Measurements from ENCODE around the gene TUBGCP6. TPM values are rescaled to one million over a fixed set of nuclear protein-coding genes. Genes with fewer than 3 reads are reported as not detected.

The TUBGCP6 gene
- total RNA-seq, 1 donor from 2014 or later: 54.4 TPM

DNA sequence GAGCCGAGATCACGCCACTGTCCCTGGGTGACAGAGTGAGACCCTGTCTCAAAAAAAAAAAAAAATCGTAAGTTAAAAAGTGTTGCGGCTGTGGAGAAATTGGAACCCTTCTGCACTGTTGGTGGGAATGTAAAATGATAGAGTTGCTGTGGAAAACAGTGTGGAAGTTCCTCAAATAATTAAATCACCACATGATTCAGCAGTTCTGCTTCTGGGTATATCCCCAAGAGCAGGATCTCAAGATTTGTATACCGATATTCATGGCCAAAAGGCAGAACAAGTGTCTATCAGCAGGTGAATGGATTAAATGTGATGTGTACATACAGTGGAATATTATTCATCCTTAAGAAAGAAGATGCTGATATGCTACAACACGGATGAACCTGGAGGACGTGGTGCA is 40.3 kb downstream of the TUBGCP6 start:
- peaks cover 13% of the 10 kb centered on the region for H3K36me3 Mint-ChIP-seq (ENCODE audit: low read depth)
- peak overlapping the region; percentile 67 for H3K4me3 Mint-ChIP-seq
- H3K4me1 Mint-ChIP-seq: peaks cover 21% of the 10 kb centered on the region
- no peaks in the 10 kb centered on the region for H3K9me3 Mint-ChIP-seq
- H3K27ac Mint-ChIP-seq (ENCODE audit: unreplicated experiment): no peak overlapping the region
- no peak for DNase-seq (ENCODE audit: low read depth, low spot score)
- TF ChIP-seq, protein P1, sequence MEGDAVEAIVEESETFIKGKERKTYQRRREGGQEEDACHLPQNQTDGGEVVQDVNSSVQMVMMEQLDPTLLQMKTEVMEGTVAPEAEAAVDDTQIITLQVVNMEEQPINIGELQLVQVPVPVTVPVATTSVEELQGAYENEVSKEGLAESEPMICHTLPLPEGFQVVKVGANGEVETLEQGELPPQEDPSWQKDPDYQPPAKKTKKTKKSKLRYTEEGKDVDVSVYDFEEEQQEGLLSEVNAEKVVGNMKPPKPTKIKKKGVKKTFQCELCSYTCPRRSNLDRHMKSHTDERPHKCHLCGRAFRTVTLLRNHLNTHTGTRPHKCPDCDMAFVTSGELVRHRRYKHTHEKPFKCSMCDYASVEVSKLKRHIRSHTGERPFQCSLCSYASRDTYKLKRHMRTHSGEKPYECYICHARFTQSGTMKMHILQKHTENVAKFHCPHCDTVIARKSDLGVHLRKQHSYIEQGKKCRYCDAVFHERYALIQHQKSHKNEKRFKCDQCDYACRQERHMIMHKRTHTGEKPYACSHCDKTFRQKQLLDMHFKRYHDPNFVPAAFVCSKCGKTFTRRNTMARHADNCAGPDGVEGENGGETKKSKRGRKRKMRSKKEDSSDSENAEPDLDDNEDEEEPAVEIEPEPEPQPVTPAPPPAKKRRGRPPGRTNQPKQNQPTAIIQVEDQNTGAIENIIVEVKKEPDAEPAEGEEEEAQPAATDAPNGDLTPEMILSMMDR (conservative IDR thresholded peaks at IDR 0.05): no peak
- H3K27me3 Mint-ChIP-seq (ENCODE audit: low read depth): no peaks in the 10 kb centered on the region

DNA sequence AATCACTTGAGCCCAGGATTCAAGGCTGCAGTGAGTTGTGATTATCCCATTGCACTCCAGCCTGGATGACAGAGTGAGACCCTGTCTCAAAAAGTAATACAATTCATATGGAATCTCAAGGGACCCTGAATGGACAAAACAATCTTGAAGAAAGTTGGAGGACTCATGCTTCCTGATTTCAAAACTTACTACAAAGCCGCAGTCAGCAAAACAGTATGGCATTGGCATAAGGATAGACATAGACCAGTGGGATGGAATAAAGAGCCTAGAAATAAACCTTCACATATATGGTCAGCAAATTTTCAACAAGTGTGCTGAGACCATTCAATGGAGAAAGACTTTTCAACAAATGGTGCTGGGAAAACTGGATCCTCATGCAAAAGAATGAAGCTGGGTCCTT is 41.5 kb downstream of the TUBGCP6 start:
- no peak overlapping the region for H3K4me3 Mint-ChIP-seq
- no peaks in the 10 kb centered on the region for H3K27me3 Mint-ChIP-seq (ENCODE audit: low read depth)
- peaks cover 21% of the 10 kb centered on the region for H3K4me1 Mint-ChIP-seq
- TF ChIP-seq, protein P1 (conservative IDR thresholded peaks at IDR 0.05): no peak
- H3K27ac Mint-ChIP-seq (ENCODE audit: unreplicated experiment): no peak overlapping the region
- DNase-seq (ENCODE audit: low read depth, low spot score): no peak
- H3K36me3 Mint-ChIP-seq (ENCODE audit: low read depth): peaks cover 13% of the 10 kb centered on the region
- H3K9me3 Mint-ChIP-seq: no peaks in the 10 kb centered on the region

DNA sequence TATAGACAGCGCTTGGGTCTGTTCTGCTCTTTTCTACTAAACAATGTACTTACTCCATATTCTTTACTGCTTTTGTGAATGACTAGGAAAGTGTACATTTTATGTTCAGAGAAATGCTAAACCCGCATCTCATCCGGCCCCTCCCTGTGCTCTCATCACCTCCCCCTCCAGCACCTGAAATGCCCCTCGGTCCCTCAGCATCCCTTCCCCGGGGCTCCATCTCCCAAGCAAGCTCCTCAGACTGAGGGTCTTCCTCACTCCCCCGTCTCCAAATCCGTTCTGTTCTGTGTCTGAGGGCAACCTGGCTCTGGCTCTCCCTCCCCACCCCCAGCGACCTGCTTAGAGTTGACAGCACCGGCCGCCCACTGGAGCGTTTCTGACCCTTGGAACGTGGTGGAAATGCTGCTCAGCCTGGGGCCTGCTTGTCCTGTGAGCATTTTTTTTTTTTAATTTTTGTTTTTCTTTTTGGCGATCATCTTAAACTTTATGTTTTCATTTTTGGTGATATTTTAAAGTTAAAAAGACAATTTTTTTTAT is 42.6 kb downstream of the TUBGCP6 start:
- Mint-ChIP-seq H3K36me3 (ENCODE audit: low read depth) (peaks cover 13% of the 10 kb centered on the region), H3K4me1 (peaks cover 21% of the 10 kb centered on the region), H3K27me3 (ENCODE audit: low read depth) (no peaks in the 10 kb centered on the region), H3K9me3 (no peaks in the 10 kb centered on the region), H3K4me3 (peak overlapping the region; percentile 93), H3K27ac (ENCODE audit: unreplicated experiment) (peak overlapping the region; percentile 35)
- no peak for DNase-seq (ENCODE audit: low read depth, low spot score)
- TF ChIP-seq, protein P1 (conservative IDR thresholded peaks at IDR 0.05): no peak

DNA sequence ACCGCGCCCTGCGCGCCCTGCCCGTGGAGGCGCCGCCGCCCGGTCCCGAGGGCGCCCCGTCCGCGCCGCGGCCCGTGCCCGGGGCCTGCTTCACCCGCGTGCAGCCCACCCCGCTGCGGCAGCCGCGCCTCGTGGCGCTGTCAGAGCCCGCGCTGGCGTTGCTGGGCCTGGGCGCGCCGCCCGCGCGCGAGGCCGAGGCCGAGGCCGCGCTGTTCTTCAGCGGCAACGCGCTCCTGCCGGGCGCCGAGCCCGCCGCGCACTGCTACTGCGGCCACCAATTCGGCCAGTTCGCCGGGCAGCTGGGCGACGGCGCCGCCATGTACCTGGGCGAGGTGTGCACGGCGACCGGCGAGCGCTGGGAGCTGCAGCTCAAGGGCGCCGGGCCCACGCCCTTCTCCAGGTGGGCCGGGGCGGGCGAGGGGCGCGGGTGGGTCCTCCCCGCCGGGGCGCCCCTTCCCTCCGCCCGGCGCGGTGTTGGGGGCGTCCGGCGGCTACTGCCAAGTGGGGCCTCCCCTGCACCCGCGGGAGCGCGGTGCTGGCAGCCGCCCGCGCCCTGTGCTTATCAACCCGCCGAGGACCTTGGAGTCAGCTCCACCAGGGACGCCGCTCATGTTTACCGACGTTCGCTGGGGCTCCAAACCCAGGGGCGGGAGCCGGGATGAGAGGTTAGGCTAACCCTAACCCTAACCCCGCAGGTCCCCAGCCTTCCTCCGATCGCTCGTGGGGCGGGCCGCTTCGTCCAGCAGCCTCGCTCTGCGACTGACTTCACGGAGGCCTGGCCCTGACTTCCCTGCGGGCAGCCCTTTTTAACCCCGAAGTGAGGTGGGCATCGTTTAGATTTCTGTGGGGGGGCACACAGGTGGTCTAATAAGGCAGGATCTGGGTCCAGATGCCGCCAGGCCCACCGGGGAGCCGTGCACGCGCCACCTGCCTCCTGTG is 43.4 kb downstream of the TUBGCP6 start:
- peaks cover 19% of the 10 kb centered on the region for H3K4me1 Mint-ChIP-seq
- H3K27me3 Mint-ChIP-seq (ENCODE audit: low read depth): no peaks in the 10 kb centered on the region
- H3K9me3 Mint-ChIP-seq: no peaks in the 10 kb centered on the region
- peaks cover 13% of the 10 kb centered on the region for H3K36me3 Mint-ChIP-seq (ENCODE audit: low read depth)
- no peak for DNase-seq (ENCODE audit: low read depth, low spot score)
- peak overlapping the region; percentile 93 for H3K4me3 Mint-ChIP-seq
- TF ChIP-seq, protein P1 (conservative IDR thresholded peaks at IDR 0.05): no peak
- H3K27ac Mint-ChIP-seq (ENCODE audit: unreplicated experiment): no peak overlapping the region

DNA sequence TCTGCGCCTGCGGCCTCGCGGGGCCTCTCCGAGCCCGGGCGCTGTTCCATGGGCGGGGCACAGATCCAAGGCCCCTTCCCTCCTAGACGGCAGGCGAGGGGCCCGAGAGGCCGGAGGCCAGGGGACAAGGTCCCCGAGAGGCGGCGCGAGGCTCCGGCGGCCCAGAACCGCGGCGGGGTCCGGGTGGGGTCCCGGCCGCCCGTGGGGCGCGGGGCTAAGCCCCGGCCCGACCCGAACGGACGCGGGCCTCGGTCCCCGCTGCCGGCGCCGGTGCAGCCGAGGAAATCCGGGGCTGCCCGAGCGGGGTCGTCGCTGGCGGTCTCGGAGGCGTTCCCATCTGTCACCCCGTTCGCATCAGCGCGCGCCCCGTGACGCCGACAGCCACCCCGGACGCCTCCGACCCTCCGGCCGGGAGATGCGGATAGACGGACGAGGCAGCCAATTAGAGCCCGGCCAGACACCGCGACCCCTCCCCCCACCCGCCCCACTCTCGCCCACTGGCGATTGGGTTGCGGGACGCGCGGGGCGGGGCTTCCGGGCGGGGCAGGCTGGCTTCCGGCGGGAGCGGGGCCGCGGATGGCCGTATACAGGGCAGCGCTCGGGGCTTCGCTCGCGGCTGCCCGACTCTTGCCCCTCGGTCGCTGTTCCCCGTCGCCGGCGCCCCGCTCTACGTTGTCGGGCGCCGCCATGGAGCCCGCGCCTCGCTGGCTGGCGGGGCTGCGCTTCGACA is 44.2 kb downstream of the TUBGCP6 start, which contains the start of gene SELENOO:
Gene SELENOO, plus strand, starts transcription at position 551 of the 730 bp plus-strand sequence. Its CDS starts 26 bp downstream, at position 577.
- H3K4me1 Mint-ChIP-seq: peaks cover 17% of the 10 kb centered on the region
- H3K27ac Mint-ChIP-seq (ENCODE audit: unreplicated experiment): no peak within 1 kb of the TSS
- peak; percentile 85 for DNase-seq (ENCODE audit: low read depth, low spot score)

More for the DNA sequence above, 44.2 kb downstream of the TUBGCP6 start, which contains the start of gene SELENOO:
- peaks cover 13% of the 10 kb centered on the region for H3K36me3 Mint-ChIP-seq (ENCODE audit: low read depth)
- no peaks in the 10 kb centered on the region for H3K27me3 Mint-ChIP-seq (ENCODE audit: low read depth)
- H3K9me3 Mint-ChIP-seq: no peaks in the 10 kb centered on the region
- TF ChIP-seq, protein P1 (conservative IDR thresholded peaks at IDR 0.05): no peak
- peak within 1 kb of the TSS; percentile 93 for H3K4me3 Mint-ChIP-seq
